A549 (cell line): Measurements from ENCODE around the gene OR10S1. TPM values are rescaled to one million over a fixed set of nuclear protein-coding genes. Genes with fewer than 3 reads are reported as not detected.
"Not testable (repeated sequence)": the region's sequence is repeated elsewhere in the genome, so short reads cannot be mapped to it uniquely, and the experiment has no call there.

Experiments used
- ATAC-seq, 2 experiments: fragments of 200-7000 bp in 1 of 2; fragments of >200 bp in 1 of 2; cut with Nextera tagmentation in 1 of 2; cut with Tn5 transposase in 1 of 2; 3 replicates each; pipeline versions ENCODE4 v1.8.0 to v1.9.1; 2018 to 2020; ENCODE audit warnings: mild to moderate bottlenecking in 1 of 2, moderate library complexity in 1 of 2
- CTCF ChIA-PET: fragments of 300-600 bp; sonication (Branson Sonifier 250); formaldehyde crosslinking; extraction: SDS; loops from one replicate; lab custom pipeline; 2021; ENCODE audit warnings: antibody characterized with exemption, inconsistent platforms; lab: Yijun Ruan, JAX
- POLR2A ChIA-PET: fragments of 350-600 bp; formaldehyde crosslinking; extraction: SDS; loops from one replicate; lab custom pipeline; 2021; ENCODE audit warnings: antibody characterized with exemption, inconsistent platforms; lab: Yijun Ruan, JAX
- DNase-seq, 2 experiments: peaks; one replicate each; pipeline versions ENCODE4 v3.0.0 to v3.0.0-alpha.2; 2011 to 2016; ENCODE audit warnings: low read depth in 1 of 2, low spot score in 1 of 2
- FAIRE-seq: peaks from 2 replicates; lab custom pipeline; 2011; peaks lifted over from hg19 to GRCh38; lab: Jason Lieb, UNC
- H3K27ac ChIP-seq, 2 experiments: fragments of >200 bp; sonication (Bioruptor Twin); formaldehyde crosslinking; 3 replicates each; pipeline ENCODE4 v1.5.1; 2016 to 2017
- H3K4me1 ChIP-seq: fragments of >200 bp; sonication (Bioruptor Twin); formaldehyde crosslinking; 3 replicates; pipeline ENCODE4 v1.6.1; 2016
- H3K4me2 ChIP-seq: fragments of >200 bp; sonication (Bioruptor Twin); formaldehyde crosslinking; 3 replicates; pipeline ENCODE4 v1.6.1; 2016
- H3K4me3 ChIP-seq: fragments of >200 bp; sonication (Bioruptor Twin); formaldehyde crosslinking; 3 replicates; pipeline ENCODE4 v1.5.1; 2016
- H3K9me3 ChIP-seq: fragments of >200 bp; sonication (Bioruptor Twin); formaldehyde crosslinking; 3 replicates; pipeline ENCODE4 v1.6.1; 2016
- BHLHE40 ChIP-seq: IDR thresholded peaks from 2 replicates; pipeline ENCODE4 v1.6.1; 2012; ENCODE audit warnings: low read depth, low read length, inconsistent platforms
- CBX8 ChIP-seq: fragments of 200-600 bp; sonication (generic); IDR thresholded peaks from 2 replicates; pipeline ENCODE4 v1.6.1; 2016
- FOSB ChIP-seq: fragments of 250-450 bp; sonication (Bioruptor Pico); IDR thresholded peaks from 2 replicates; pipeline ENCODE4 v1.5.0; 2020; ENCODE audit warnings: mild to moderate bottlenecking, moderate library complexity
- GATA3 ChIP-seq: IDR thresholded peaks from 2 replicates; pipeline ENCODE4 v1.6.1; 2012; ENCODE audit warnings: borderline replicate concordance
- KDM5A ChIP-seq: fragments of 200-600 bp; sonication (generic); IDR thresholded peaks from 2 replicates; pipeline ENCODE4 v1.6.1; 2016; ENCODE audit warnings: antibody characterized with exemption, mild to moderate bottlenecking
- MAZ ChIP-seq: fragments of 150-350 bp; IDR thresholded peaks from 2 replicates; pipeline ENCODE4 v1.6.1; 2014; ENCODE audit warnings: antibody characterized with exemption, low read depth, low read length, borderline replicate concordance
- MYC ChIP-seq: IDR thresholded peaks from 2 replicates; pipeline ENCODE4 v1.6.1; 2012; ENCODE audit warnings: mild to moderate bottlenecking, inconsistent platforms, low read length, improper control_type of control experiment, borderline replicate concordance
- NFE2L2 ChIP-seq: fragments of 150-350 bp; conservative IDR thresholded peaks from 2 replicates; pipeline ENCODE4 v1.6.1; 2014; ENCODE audit warnings: low read length
- NR3C1 ChIP-seq: fragments of >200 bp; sonication (Bioruptor Twin); formaldehyde crosslinking; IDR thresholded peaks from 3 replicates; pipeline ENCODE4 v1.6.1; 2017
- POLR2AphosphoS2 ChIP-seq: conservative IDR thresholded peaks from 2 replicates; pipeline ENCODE4 v1.6.1; 2012; ENCODE audit warnings: low read length, improper control_type of control experiment, inconsistent platforms
- RAD21 ChIP-seq, 2 experiments: fragments of >200 bp in 1 of 2; sonication (Bioruptor Twin) in 1 of 2; formaldehyde crosslinking in 1 of 2; IDR thresholded peaks in 1 of 2; conservative IDR thresholded peaks in 1 of 2; 2 replicates in 1 of 2; 3 replicates in 1 of 2; pipeline ENCODE4 v1.6.1; 2012 to 2018; ENCODE audit warnings: inconsistent platforms in 1 of 2
- RARB ChIP-seq: fragments of 250-450 bp; sonication (Bioruptor Pico); IDR thresholded peaks from 2 replicates; pipeline ENCODE4 v1.8.0; 2021; ENCODE audit warnings: mild to moderate bottlenecking, moderate library complexity
- RCOR1 ChIP-seq: fragments of 150-350 bp; IDR thresholded peaks from 2 replicates; pipeline ENCODE4 v1.6.1; 2014; ENCODE audit warnings: antibody characterized with exemption, low read length, low read depth
- RNF2 ChIP-seq: fragments of 200-600 bp; sonication (generic); IDR thresholded peaks from 2 replicates; pipeline ENCODE4 v1.6.1; 2016; ENCODE audit warnings: low read depth, mild to moderate bottlenecking, antibody characterized with exemption, moderate library complexity, borderline replicate concordance
- SMC3 ChIP-seq: fragments of >200 bp; sonication (Bioruptor Twin); formaldehyde crosslinking; IDR thresholded peaks from 3 replicates; pipeline ENCODE4 v1.6.1; 2018; ENCODE audit warnings: inconsistent platforms
- SREBF2 ChIP-seq: fragments of 450-650 bp; IDR thresholded peaks from 2 replicates; pipeline ENCODE4 v1.6.1; 2014; ENCODE audit warnings: mild to moderate bottlenecking, moderate library complexity
- ZSCAN20 ChIP-seq: fragments of 250-450 bp; sonication (Bioruptor Pico); IDR thresholded peaks from 2 replicates; pipeline ENCODE4 v1.8.0; 2022; ENCODE audit warnings: mild to moderate bottlenecking, moderate library complexity
- WGBS: methylation state at CpG from one replicate; pipeline ENCODE4 v1.1.6; 2017; ENCODE audit errors: missing lambda C conversion rate; 5-methylcytosine and 5-hydroxymethylcytosine counted together
- polyA minus RNA-seq: library from RNA; depleted of rRNA, polyadenylated mRNA; stranded (reverse); fragments of >200 nt; gene quantifications from 2 replicates; pipeline ENCODE4 v1.2.3, GENCODE V29; 2011; rRNA and poly(A)+ RNA removed
- polyA plus RNA-seq, 4 experiments: library from polyadenylated mRNA; depleted of rRNA in 3 of 4; stranded (reverse); fragments of >200 nt; fragmentation: RNase III in 1 of 4; extraction: RNeasy Plus Mini Kit Qiagen cat#74134 plus additional on column Dnase treatment in 1 of 4; gene quantifications; 2 replicates in 3 of 4; 3 replicates in 1 of 4; pipeline ENCODE4 v1.2.3, GENCODE V29; 2011 to 2017
- TF ChIP-seq, protein P1 (sequence below): fragments of >200 bp; sonication (Bioruptor Twin); formaldehyde crosslinking; IDR thresholded peaks from 2 replicates; pipeline ENCODE4 v1.6.1; 2016
- TF ChIP-seq, protein P2 (sequence below): fragments of 200-600 bp; sonication (generic); IDR thresholded peaks from 2 replicates; pipeline ENCODE4 v1.6.1; 2016; ENCODE audit warnings: antibody characterized with exemption, mild to moderate bottlenecking, moderate library complexity
- TF ChIP-seq, protein P3 (sequence below): fragments of 150-350 bp; IDR thresholded peaks from 2 replicates; pipeline ENCODE4 v1.6.1; 2014; ENCODE audit warnings: low read depth, mild to moderate bottlenecking, low read length
- TF ChIP-seq, protein P4 (sequence below): fragments of >200 bp; sonication (Bioruptor Twin); formaldehyde crosslinking; IDR thresholded peaks from 3 replicates; pipeline ENCODE4 v1.6.1; 2016

Gene OR10S1, protein sequence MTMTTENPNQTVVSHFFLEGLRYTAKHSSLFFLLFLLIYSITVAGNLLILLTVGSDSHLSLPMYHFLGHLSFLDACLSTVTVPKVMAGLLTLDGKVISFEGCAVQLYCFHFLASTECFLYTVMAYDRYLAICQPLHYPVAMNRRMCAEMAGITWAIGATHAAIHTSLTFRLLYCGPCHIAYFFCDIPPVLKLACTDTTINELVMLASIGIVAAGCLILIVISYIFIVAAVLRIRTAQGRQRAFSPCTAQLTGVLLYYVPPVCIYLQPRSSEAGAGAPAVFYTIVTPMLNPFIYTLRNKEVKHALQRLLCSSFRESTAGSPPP
- polyA plus RNA-seq (2011; rRNA removed) (not detected in 2 replicates), polyA plus RNA-seq (2017; fragmentation: RNase III; extraction: RNeasy Plus Mini Kit Qiagen cat#74134 plus additional on column Dnase treatment) (not detected in 3 replicates), polyA minus RNA-seq (not detected in 2 replicates)
- polyA plus RNA-seq (2012; cell fraction: cytosol; rRNA removed): not detected in 2 replicates
- polyA plus RNA-seq (2012; cell fraction: nucleus; rRNA removed): not detected in 2 replicates

DNA sequence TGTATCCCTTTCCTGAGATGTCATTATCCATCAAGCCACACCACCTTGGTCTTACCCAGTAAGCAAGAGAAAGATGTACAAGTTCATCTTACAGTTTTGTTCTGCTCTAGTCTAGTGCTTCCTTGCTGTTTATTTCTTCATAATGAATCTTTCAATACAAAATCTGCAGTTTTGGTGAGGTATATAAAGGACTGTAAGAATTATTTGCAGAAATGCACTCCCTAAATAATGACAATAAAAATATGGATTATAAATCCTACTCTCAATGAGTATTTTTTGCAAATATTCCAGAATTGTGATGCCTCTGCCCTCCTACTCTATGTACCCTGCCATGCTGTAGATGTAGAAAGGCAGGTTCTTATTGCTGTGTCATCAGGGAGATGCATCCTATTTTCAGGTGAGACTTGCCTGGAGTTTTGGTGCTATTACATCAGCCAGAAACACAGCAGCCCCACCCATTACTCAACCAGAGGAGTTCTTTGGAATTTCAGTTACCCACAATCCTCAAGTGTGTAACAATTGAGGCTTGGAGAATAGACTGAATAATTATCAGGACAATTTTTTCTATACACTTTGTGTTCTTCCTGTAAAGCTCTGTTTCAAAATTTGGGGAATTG lies at the start of gene OR10S1:
OR10S1 (minus strand) TSS at position 51 of the 617 bp plus-strand sequence. CDS start 117 bp downstream, outside the sequence.
- DNase-seq (no peak), FAIRE-seq (no peak), ATAC-seq (no peak)
- CTCF ChIA-PET: no interaction called here
- no peak for TF ChIP-seq RAD21 (conservative IDR thresholded peaks at IDR 0.05 in 1 of 2, IDR thresholded peaks at IDR 0.05 in 1 of 2)
- TF ChIP-seq, protein P1, sequence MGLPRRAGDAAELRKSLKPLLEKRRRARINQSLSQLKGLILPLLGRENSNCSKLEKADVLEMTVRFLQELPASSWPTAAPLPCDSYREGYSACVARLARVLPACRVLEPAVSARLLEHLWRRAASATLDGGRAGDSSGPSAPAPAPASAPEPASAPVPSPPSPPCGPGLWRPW: no peak
- TF ChIP-seq, all 56 proteins: peak for 0
- POLR2A ChIA-PET: no interaction called here
- no peak within 1 kb of the TSS for H3K4me2 ChIP-seq
- no peaks in the 10 kb centered on the region for H3K4me1 ChIP-seq
- H3K27ac ChIP-seq: no peak within 1 kb of the TSS
- H3K4me3 ChIP-seq: no peak within 1 kb of the TSS
- H3K9me3 ChIP-seq: no peaks in the 10 kb centered on the region

DNA sequence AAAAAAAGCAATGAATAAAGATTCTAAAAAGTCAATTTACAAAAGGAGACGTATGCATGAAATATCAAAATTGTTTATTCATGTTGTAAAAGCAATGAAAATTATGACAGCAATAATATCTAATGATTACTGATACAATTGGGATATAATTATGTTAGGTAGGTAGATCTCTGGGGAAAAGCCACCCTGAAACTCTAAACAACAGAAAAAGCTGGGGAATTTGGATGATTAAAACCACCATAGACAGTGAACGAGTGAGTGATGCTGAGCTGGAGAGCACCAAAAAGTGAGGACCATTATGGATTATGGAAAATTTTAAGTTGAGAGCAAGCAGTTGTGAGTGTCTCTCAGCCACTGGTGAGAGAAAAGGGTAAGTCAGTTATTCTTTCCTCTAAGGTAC lies 48.9 kb upstream of the OR10S1 start, which contains the start of gene OR10G8:
OR10G8 (plus strand) TSS at position 301 of the 400 bp plus-strand sequence. CDS start 2,825 bp downstream, outside the sequence.
- ChIA-PET CTCF (no interaction called here), POLR2A (no interaction called here)
- Histone ChIP-seq H3K9me3 (no peaks in the 10 kb centered on the region), H3K27ac (no peak within 1 kb of the TSS), H3K4me3 (no peak within 1 kb of the TSS), H3K4me2 (no peak within 1 kb of the TSS)
- no peak for DNase-seq
- ATAC-seq: no peak
- no peak for TF ChIP-seq MAZ
- no peak for TF ChIP-seq RNF2
- no peak for TF ChIP-seq NR3C1
- no peak for TF ChIP-seq POLR2AphosphoS2
- TF ChIP-seq CBX8: no peak
- TF ChIP-seq FOSB: no peak
- TF ChIP-seq RCOR1: no peak
- TF ChIP-seq, protein P2, sequence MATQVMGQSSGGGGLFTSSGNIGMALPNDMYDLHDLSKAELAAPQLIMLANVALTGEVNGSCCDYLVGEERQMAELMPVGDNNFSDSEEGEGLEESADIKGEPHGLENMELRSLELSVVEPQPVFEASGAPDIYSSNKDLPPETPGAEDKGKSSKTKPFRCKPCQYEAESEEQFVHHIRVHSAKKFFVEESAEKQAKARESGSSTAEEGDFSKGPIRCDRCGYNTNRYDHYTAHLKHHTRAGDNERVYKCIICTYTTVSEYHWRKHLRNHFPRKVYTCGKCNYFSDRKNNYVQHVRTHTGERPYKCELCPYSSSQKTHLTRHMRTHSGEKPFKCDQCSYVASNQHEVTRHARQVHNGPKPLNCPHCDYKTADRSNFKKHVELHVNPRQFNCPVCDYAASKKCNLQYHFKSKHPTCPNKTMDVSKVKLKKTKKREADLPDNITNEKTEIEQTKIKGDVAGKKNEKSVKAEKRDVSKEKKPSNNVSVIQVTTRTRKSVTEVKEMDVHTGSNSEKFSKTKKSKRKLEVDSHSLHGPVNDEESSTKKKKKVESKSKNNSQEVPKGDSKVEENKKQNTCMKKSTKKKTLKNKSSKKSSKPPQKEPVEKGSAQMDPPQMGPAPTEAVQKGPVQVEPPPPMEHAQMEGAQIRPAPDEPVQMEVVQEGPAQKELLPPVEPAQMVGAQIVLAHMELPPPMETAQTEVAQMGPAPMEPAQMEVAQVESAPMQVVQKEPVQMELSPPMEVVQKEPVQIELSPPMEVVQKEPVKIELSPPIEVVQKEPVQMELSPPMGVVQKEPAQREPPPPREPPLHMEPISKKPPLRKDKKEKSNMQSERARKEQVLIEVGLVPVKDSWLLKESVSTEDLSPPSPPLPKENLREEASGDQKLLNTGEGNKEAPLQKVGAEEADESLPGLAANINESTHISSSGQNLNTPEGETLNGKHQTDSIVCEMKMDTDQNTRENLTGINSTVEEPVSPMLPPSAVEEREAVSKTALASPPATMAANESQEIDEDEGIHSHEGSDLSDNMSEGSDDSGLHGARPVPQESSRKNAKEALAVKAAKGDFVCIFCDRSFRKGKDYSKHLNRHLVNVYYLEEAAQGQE: no peak
- TF ChIP-seq GATA3: no peak
- TF ChIP-seq ZSCAN20 (CRISPR knock-in tag): no peak
- TF ChIP-seq, all 56 proteins: peak for 0
- 0% methylated on average over 2 of the region's 2 CpGs for WGBS
- FAIRE-seq: no peak
- no peaks in the 10 kb centered on the region for H3K4me1 ChIP-seq

DNA sequence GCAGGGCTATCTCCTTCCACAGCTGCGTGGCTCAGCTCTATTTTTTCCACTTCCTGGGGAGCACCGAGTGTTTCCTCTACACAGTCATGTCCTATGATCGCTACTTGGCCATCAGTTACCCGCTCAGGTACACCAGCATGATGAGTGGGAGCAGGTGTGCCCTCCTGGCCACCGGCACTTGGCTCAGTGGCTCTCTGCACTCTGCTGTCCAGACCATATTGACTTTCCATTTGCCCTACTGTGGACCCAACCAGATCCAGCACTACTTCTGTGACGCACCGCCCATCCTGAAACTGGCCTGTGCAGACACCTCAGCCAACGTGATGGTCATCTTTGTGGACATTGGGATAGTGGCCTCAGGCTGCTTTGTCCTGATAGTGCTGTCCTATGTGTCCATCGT lies 38.3 kb upstream of the OR10S1 start:
- POLR2A ChIA-PET, ATAC-seq: not testable (repeated sequence)
- no CpG with 5 or more reads among the region's 9 CpGs for WGBS

DNA sequence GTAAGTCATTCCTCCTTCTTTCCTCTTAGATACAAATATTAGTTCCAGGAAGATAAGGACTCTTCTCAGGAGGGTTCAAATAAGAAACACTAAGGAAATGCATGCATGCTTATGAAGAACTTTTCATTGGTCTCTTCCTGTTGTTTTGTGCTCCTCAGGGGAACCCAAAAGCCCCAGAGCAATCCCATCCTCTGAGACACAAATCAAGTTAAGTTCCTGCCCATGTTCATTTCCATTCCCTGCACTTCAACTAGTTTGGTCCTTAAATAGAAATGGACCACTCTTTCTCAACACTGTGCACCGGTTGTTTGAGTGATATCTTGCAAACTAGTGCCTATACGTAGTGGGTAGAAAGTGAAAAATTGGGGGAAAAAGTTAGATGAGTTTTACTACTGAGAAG lies 35.1 kb upstream of the OR10S1 start, which contains the start of gene OR10G4:
OR10G4 (plus strand) TSS at position 301 of the 400 bp plus-strand sequence. CDS start 2,578 bp downstream, outside the sequence.
- ChIA-PET CTCF (no interaction called here), POLR2A (no interaction called here)
- Histone ChIP-seq H3K9me3 (no peaks in the 10 kb centered on the region), H3K4me2 (no peak within 1 kb of the TSS), H3K4me1 (no peaks in the 10 kb centered on the region), H3K4me3 (no peak within 1 kb of the TSS), H3K27ac (no peak within 1 kb of the TSS)
- no peak for ATAC-seq
- DNase-seq: no peak
- WGBS: 2% methylated on average over 2 of the region's 2 CpGs
- no peak for FAIRE-seq
- TF ChIP-seq SREBF2 (no peak), MYC (no peak), NFE2L2 (no peak), RARB (CRISPR knock-in tag) (no peak), KDM5A (no peak), BHLHE40 (no peak), NR3C1 (no peak), SMC3 (no peak)
- TF ChIP-seq, protein P3, sequence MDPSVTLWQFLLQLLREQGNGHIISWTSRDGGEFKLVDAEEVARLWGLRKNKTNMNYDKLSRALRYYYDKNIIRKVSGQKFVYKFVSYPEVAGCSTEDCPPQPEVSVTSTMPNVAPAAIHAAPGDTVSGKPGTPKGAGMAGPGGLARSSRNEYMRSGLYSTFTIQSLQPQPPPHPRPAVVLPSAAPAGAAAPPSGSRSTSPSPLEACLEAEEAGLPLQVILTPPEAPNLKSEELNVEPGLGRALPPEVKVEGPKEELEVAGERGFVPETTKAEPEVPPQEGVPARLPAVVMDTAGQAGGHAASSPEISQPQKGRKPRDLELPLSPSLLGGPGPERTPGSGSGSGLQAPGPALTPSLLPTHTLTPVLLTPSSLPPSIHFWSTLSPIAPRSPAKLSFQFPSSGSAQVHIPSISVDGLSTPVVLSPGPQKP: no peak
- TF ChIP-seq, protein P4, sequence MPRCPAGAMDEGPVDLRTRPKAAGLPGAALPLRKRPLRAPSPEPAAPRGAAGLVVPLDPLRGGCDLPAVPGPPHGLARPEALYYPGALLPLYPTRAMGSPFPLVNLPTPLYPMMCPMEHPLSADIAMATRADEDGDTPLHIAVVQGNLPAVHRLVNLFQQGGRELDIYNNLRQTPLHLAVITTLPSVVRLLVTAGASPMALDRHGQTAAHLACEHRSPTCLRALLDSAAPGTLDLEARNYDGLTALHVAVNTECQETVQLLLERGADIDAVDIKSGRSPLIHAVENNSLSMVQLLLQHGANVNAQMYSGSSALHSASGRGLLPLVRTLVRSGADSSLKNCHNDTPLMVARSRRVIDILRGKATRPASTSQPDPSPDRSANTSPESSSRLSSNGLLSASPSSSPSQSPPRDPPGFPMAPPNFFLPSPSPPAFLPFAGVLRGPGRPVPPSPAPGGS: no peak
- TF ChIP-seq, protein P1: no peak

More for the DNA sequence above, 38.3 kb upstream of the OR10S1 start:
- H3K9me3 ChIP-seq, H3K4me1 ChIP-seq, DNase-seq, FAIRE-seq, H3K27ac ChIP-seq, CTCF ChIA-PET, H3K4me3 ChIP-seq, H3K4me2 ChIP-seq: not testable (repeated sequence)
